ENCODE data around the gene VEGFB. TPM values are rescaled to one million over a fixed set of nuclear protein-coding genes. Genes with fewer than 3 reads are reported as not detected.

Gene VEGFB
- total and polyA plus RNA-seq, 2 of the 8 experiments (the other 6 are each of a cell fraction or from before 2014, with no cell fraction given): 9.3 to 49.6 TPM

DNA sequence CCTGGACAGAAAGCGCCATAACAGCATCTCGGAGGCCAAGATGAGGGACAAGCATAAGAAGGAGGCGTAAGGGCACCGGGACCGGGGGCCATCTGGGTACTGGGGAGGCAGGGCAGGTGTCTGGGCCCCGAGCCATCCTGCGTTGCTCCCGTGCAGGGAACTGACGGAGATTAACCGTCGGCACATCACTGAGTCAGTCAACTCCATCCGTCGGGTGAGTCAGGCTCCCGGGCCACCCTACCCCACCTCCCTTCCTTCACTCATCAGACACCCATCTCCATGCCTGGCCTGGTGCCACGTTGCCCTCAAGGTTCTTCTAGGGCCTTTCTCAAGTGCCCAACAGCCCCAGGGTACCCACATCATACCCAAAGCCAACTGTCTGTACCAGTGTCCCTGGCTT is 32.0 kb downstream of the VEGFB start (continued):
- TF ChIP-seq TCF12 (IDR thresholded peaks at IDR 0.05; ENCODE audit: low read depth, low read length): no peak
- TF ChIP-seq POLR2A (IDR thresholded peaks at IDR 0.05; ENCODE audit: control extremely low read depth in 1 of 2, low read depth in 2 of 2, low read length in 2 of 2): no peak
- no peak for TF ChIP-seq CHD1 (IDR thresholded peaks at IDR 0.05; ENCODE audit: low read depth, low read length)
- TF ChIP-seq SRF (IDR thresholded peaks at IDR 0.05; ENCODE audit: low read depth, low read length): no peak
- no peak for TF ChIP-seq TAF1 (IDR thresholded peaks at IDR 0.05; ENCODE audit: low read depth, low read length)
- TF ChIP-seq MAFK (IDR thresholded peaks at IDR 0.05; ENCODE audit: low read depth, low read length): no peak
- no peak for TF ChIP-seq NANOG (IDR thresholded peaks at IDR 0.05; ENCODE audit: insufficient read depth, low read depth, low read length, poor library complexity, severe bottlenecking)

Data from H1 (cell line).